K562 (cell line): ENCODE results near the gene RBFOX1. TPM values are rescaled to one million over a fixed set of nuclear protein-coding genes. Genes with fewer than 3 reads are reported as not detected.

ENCODE experiments used
- ATAC-seq: fragments of 200-7000 bp; cut with Tn5 transposase; 3 replicates; pipeline ENCODE4 v1.9.1; 2020; ENCODE audit warnings: moderate library complexity
- BruUV-seq: library from RNA; stranded (reverse); fragments of 400-500 nt; replicated peaks from 2 replicates; lab custom pipeline; 2021; lab: Mats Ljungman, UMichigan
- CTCF ChIA-PET: fragments of 300-600 bp; formaldehyde crosslinking; extraction: SDS; loops from one replicate; lab custom pipeline; 2021; ENCODE audit warnings: low intra/inter-chr PET ratio; lab: Yijun Ruan, JAX
- POLR2A ChIA-PET: fragments of 300-600, 350-650 bp; sonication (Branson Sonifier 250); formaldehyde crosslinking; extraction: SDS; loops from one replicate; lab custom pipeline; 2021; ENCODE audit warnings: antibody characterized with exemption, inconsistent platforms; lab: Yijun Ruan, JAX
- DNase-seq, 4 experiments: peaks; one replicate each; pipeline versions ENCODE4 v3.0.0 to v3.0.0-alpha.2; 2011 to 2018; ENCODE audit warnings: low spot score in 3 of 4, mixed read lengths in 3 of 4; ENCODE audit errors: extremely low read depth in 1 of 4
- FAIRE-seq: peaks from 2 replicates; lab custom pipeline; 2011; peaks lifted over from hg19 to GRCh38; lab: Jason Lieb, UNC
- H2AFZ ChIP-seq: 2 replicates; pipeline ENCODE4 v1.6.0; 2011; ENCODE audit warnings: low read depth, low read length, control low read depth, inconsistent platforms
- H3K27ac ChIP-seq: fragments of 200-600 bp; 3 replicates; pipeline ENCODE4 v1.8.0; 2011; ENCODE audit warnings: low read depth, mild to moderate bottlenecking, control low read depth, inconsistent platforms, low read length, moderate library complexity, mixed read lengths; ENCODE audit errors: extremely low read depth
- H3K27me3 ChIP-seq, 2 experiments: fragments of 300-600 bp in 1 of 2; 2 replicates in 1 of 2; 3 replicates in 1 of 2; pipeline versions ENCODE4 v1.6.0 to v1.8.0; 2011; ENCODE audit warnings: inconsistent platforms in 2 of 2, low read length in 2 of 2, mild to moderate bottlenecking in 1 of 2, mixed read lengths in 1 of 2, moderate library complexity in 1 of 2; ENCODE audit not compliant: control insufficient read depth in 2 of 2, insufficient read depth in 2 of 2
- H3K36me3 ChIP-seq: fragments of 300-600 bp; 3 replicates; pipeline ENCODE4 v1.8.0; 2011; ENCODE audit warnings: mild to moderate bottlenecking, low read length, inconsistent platforms; ENCODE audit not compliant: control insufficient read depth, insufficient read depth
- H3K4me1 ChIP-seq, 2 experiments: fragments of 200-600 bp in 1 of 2; replicated peaks in 1 of 2; 2 replicates in 1 of 2; 3 replicates in 1 of 2; pipeline versions ENCODE4 v1.5.1 to v1.8.0; 2011; ENCODE audit warnings: inconsistent platforms in 2 of 2, low read length in 2 of 2, mild to moderate bottlenecking in 1 of 2, mixed read lengths in 1 of 2, moderate library complexity in 1 of 2; ENCODE audit not compliant: control insufficient read depth in 2 of 2, insufficient read depth in 2 of 2
- H3K4me2 ChIP-seq: 2 replicates; pipeline ENCODE4 v1.6.1; 2011; ENCODE audit warnings: low read length, control low read depth, inconsistent platforms, mixed read lengths; ENCODE audit not compliant: insufficient read depth
- H3K4me3 ChIP-seq: fragments of 200-600 bp; sonication (generic), shearing (Covaris generic); 2 replicates; pipeline ENCODE4 v1.5.1; 2016; ENCODE audit warnings: control low read depth, inconsistent platforms
- H3K79me2 ChIP-seq: fragments of 200-600 bp; 3 replicates; pipeline ENCODE4 v1.8.0; 2011; ENCODE audit warnings: low read length, inconsistent platforms; ENCODE audit not compliant: control insufficient read depth, insufficient read depth
- H3K9ac ChIP-seq, 2 experiments: 2 replicates each; pipeline versions ENCODE4 v1.6.0 to v1.6.1; 2011; ENCODE audit warnings: low read depth in 2 of 2, low read length in 2 of 2, control low read depth in 1 of 2, inconsistent platforms in 1 of 2, mild to moderate bottlenecking in 1 of 2, mixed read lengths in 1 of 2; ENCODE audit not compliant: insufficient read depth in 1 of 2
- H3K9me1 ChIP-seq: one replicate; pipeline ENCODE4 v1.6.0; 2011; ENCODE audit warnings: inconsistent platforms, mild to moderate bottlenecking, low read length, moderate library complexity; ENCODE audit not compliant: control insufficient read depth, insufficient read depth
- H3K9me3 ChIP-seq: replicated peaks from 2 replicates; pipeline ENCODE4 v1.5.1; 2011; ENCODE audit warnings: low read depth, low read length, inconsistent platforms; ENCODE audit not compliant: control insufficient read depth, insufficient read depth
- H4K20me1 ChIP-seq: replicated peaks from 2 replicates; pipeline ENCODE4 v1.6.1; 2011; ENCODE audit warnings: low read length, inconsistent platforms, mixed read lengths; ENCODE audit not compliant: control insufficient read depth, insufficient read depth
- ZBTB40 ChIP-seq, 2 experiments: fragments of 450-650 bp in 1 of 2; sonication (generic) in 1 of 2; formaldehyde crosslinking in 1 of 2; IDR thresholded peaks; 2 replicates each; pipeline versions ENCODE4 v1.7.1 to v1.9.0; 2016 to 2022; ENCODE audit warnings: inconsistent platforms in 1 of 2, mild to moderate bottlenecking in 1 of 2, missing genetic modification reagents in 1 of 2
- ZC3H4 ChIP-seq: sonication (generic); formaldehyde crosslinking; IDR thresholded peaks from 2 replicates; pipeline ENCODE4 v1.9.0; 2021; ENCODE audit warnings: missing genetic modification reagents, borderline replicate concordance
- WGBS: fragments of 100-300 bp; shearing (Covaris generic); methylation state at CpG from one replicate; pipeline ENCODE4 v1.1.6; 2016; ENCODE audit warnings: low coverage, mixed read lengths; ENCODE audit not compliant: insufficient coverage; ENCODE audit errors: missing lambda C conversion rate; 5-methylcytosine and 5-hydroxymethylcytosine counted together
- in situ Hi-C: fragments of 300-500 bp; cut with MboI; formaldehyde crosslinking; loops from 4 replicates; pipeline ENCODE4 v1.15.0; 2018; ENCODE audit warnings: inconsistent platforms, mixed read lengths
- intact Hi-C: fragments of 100-400 bp; cut with micrococcal nuclease; formaldehyde crosslinking; loops from 2 replicates; pipeline ENCODE4 v1.14.2; 2022
- polyA plus RNA-seq, 8 experiments: library from polyadenylated mRNA; depleted of rRNA in 4 of 8; stranded (reverse) in 5 of 8; unstranded in 3 of 8; fragments of >200 nt; fragmentation: Nextera tagmentation in 2 of 8; fragmentation: Illumina TruSeq in 1 of 8; extraction: Ambion mirVana in 2 of 8; extraction: Trizol in 1 of 8; gene quantifications; 2 replicates each; pipeline versions ENCODE4 v1.2.1 to v1.2.3, GENCODE V29; 2011 to 2014; ENCODE audit warnings: inconsistent platforms in 1 of 8, missing spikeins in 1 of 8
- total RNA-seq, 7 experiments: library from RNA; depleted of rRNA in 6 of 7; stranded (reverse); fragments of >200 nt in 6 of 7; fragmentation: Illumina TruSeq in 2 of 7; extraction: Trizol in 2 of 7; gene quantifications; 2 replicates each; pipeline versions ENCODE4 v1.2.1 to v1.2.3, GENCODE V29; 2011 to 2021; ENCODE audit warnings: low replicate concordance in 1 of 7

RBFOX1 gene
- total and polyA plus RNA-seq, 9 of the 15 experiments (the other 6 are each of a cell fraction or from before 2014, with no cell fraction given) = 0.03 TPM; not detected in 8

DNA sequence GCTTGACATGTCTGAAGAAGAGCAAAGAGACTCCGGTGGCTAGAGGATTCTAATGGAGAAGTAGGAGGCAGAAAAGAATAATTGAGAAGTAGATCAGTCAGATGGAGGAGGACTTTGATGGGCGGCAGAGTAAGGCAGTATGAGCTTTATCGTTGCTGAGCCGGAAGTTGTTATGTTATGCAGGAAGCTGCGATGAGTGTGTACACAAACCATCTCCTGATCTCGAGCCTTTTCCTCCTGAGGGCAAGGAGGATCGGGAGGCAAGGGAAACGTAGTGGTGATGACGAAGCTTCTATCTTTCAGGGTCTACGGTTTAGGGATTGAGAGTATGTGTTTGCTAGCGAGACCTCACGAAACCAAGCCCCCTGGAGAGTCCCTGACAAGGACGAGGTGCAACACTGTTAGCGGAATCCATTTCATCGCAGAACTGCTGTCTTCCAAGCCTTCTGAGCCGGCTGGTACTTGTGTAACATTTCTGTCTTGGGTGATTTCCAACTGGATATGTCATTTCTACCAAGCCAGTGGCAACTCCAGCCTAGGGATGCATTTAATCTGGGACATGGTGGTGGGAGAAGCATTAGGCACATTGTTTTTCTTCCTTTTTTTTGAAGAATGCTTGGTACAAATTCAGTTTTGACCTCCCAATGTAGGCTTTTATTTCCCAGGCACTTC, 45.5 kb downstream of the RBFOX1 start:
- Histone ChIP-seq H3K79me2 (no peaks in the 10 kb centered on the region), H3K4me1 (no peaks in the 10 kb centered on the region), H3K9me3 (no peaks in the 10 kb centered on the region), H3K4me2 (no peak overlapping the region; the same call in 1 of the 2 replicates), H3K9ac (no peak overlapping the region), H3K27me3 (no peaks in the 10 kb centered on the region), H3K4me3 (no peak overlapping the region), H4K20me1 (no peaks in the 10 kb centered on the region; the same call in 1 of the 2 replicates), H2AFZ (no peak overlapping the region), H3K9me1 (no peaks in the 10 kb centered on the region), H3K27ac (no peak overlapping the region), H3K36me3 (no peaks in the 10 kb centered on the region)
- POLR2A ChIA-PET = interaction anchor here (0.7 kb wide), 1 partner anchor 12 kb away, joined by 3 read pairs; no protein-coding TSS in a partner anchor
- 2% methylated on average over 16 of the region's 16 CpGs for WGBS
- ATAC-seq (no peak), DNase-seq (no peak), FAIRE-seq (no peak)
- in situ Hi-C loops = no loop called here
- intact Hi-C loops = no loop called here
- CTCF ChIA-PET = no interaction called here
- BruUV-seq = no TSS peak
- TF ChIP-seq ZC3H4 (CRISPR knock-in tag) (no peak), ZBTB40 (IDR thresholded peaks at IDR 0.05) (0 out of 2 replicates have a peak, but pooled peaks have one; percentile 14), ZBTB40 (CRISPR knock-in tag; IDR thresholded peaks at IDR 0.05) (no peak)
- TF ChIP-seq, all 486 proteins: peak for 1
